ENCODE results near the gene RBPJL. TPM values are rescaled to one million over a fixed set of nuclear protein-coding genes. Genes with fewer than 3 reads are reported as not detected.

The RBPJL gene
- total and polyA plus RNA-seq, 2 of the 13 experiments (the other 11 are each of a cell fraction or from before 2014, with no cell fraction given), result not detected

GRCh38 chr20:45366192-45366591 is 59.6 kb downstream of the RBPJL start (continued):
- TF ChIP-seq EZH2 (conservative IDR thresholded peaks at IDR 0.05; ENCODE audit: low read depth, low read length) (no peak), IRX3 (CRISPR knock-in tag; IDR thresholded peaks at IDR 0.05; ENCODE audit: borderline replicate concordance, low read depth) (no peak), IKZF1 (IDR thresholded peaks at IDR 0.05) (no peak), AHR (CRISPR knock-in tag; IDR thresholded peaks at IDR 0.05) (no peak), XBP1 (CRISPR knock-in tag; IDR thresholded peaks at IDR 0.05) (no peak)

DNA sequence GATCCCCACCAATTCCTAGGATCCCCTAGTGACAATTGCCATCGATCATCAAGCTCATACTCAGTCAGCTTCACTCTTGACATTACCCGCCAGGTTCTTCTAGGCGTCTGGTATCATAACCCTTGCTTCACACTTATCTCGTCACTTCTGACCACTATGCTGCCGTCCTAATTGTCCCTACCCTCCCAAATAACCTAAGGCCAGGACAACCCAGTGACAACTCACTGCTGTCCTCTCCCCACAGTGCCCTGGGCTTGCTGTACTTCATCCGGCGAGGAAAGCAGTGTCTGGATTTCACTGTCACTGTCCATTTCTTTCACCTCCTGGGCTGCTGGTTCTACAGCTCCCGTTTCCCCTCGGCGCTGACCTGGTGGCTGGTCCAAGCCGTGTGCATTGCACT is 60.0 kb downstream of the RBPJL start:
- WGBS (ENCODE audit: low lambda C conversion rate), result 92% methylated on average over 11 of the region's 11 CpGs
- in situ Hi-C loops (cut with HindIII; ENCODE audit: extremely low pct_ligation_motif_present, low pct_unique_long_range_greater_than_20kb), result no loop called here
- TF ChIP-seq EZH2 (conservative IDR thresholded peaks at IDR 0.05; ENCODE audit: low read depth, low read length) (no peak), SNRNP70 (IDR thresholded peaks at IDR 0.05; ENCODE audit: low read depth, low read length) (no peak), ZNF121 (CRISPR knock-in tag; IDR thresholded peaks at IDR 0.05) (no peak), ZNF709 (CRISPR knock-in tag; IDR thresholded peaks at IDR 0.05) (no peak), PRDM4 (CRISPR knock-in tag; IDR thresholded peaks at IDR 0.05; ENCODE audit: borderline replicate concordance) (no peak), FOXP4 (CRISPR knock-in tag; IDR thresholded peaks at IDR 0.05) (no peak), ZSCAN25 (CRISPR knock-in tag; IDR thresholded peaks at IDR 0.05) (no peak), MBD4 (IDR thresholded peaks at IDR 0.05; ENCODE audit: borderline replicate concordance, low read length) (no peak), PRDM15 (CRISPR knock-in tag; IDR thresholded peaks at IDR 0.05) (no peak), MYNN (CRISPR knock-in tag; IDR thresholded peaks at IDR 0.05; ENCODE audit: low read depth) (no peak), ZNF780A (CRISPR knock-in tag; IDR thresholded peaks at IDR 0.05) (no peak), NR3C1 (CRISPR knock-in tag; IDR thresholded peaks at IDR 0.05) (no peak)
- Histone ChIP-seq H2AFZ (ENCODE audit: low read length) (no peak overlapping the region), H3K9me3 (ENCODE audit: low read length) (no peaks in the 10 kb centered on the region), H3K36me3 (replicated peaks in 1 of 2; ENCODE audit: control insufficient read depth in 1 of 2, insufficient read depth in 2 of 2, low read length in 2 of 2) (peaks cover 20 to 32% of the 10 kb centered on the region in 2 experiments), H4K20me1 (ENCODE audit: insufficient read depth, low read length) (peaks cover 5% of the 10 kb centered on the region; the same call in 1 of the 2 replicates), H3K4me2 (ENCODE audit: low read depth, low read length) (no peak overlapping the region), H3K27me3 (ENCODE audit: control insufficient read depth in 1 of 2, insufficient read depth in 2 of 2, low read length in 2 of 2) (no peaks in the 10 kb centered on the region; a peak in 1 of 5 replicates), H3K9ac (ENCODE audit: insufficient read depth, low read depth, low read length) (no peak overlapping the region), H3K4me1 (ENCODE audit: insufficient read depth, low read length) (peaks cover 39% of the 10 kb centered on the region), H3K79me2 (ENCODE audit: insufficient read depth, low read length) (peaks cover 13% of the 10 kb centered on the region), H3K27ac (ENCODE audit: extremely low read length, insufficient read depth, low read length) (no peak overlapping the region), H3K4me3 (replicated peaks in 1 of 3; ENCODE audit: insufficient read depth in 1 of 3, low read depth in 2 of 3, low read length in 3 of 3) (no peak overlapping the region)
- POLR2A ChIA-PET, result interaction anchor here (2.0 to 29.5 kb wide), 2 partner anchors 23 to 44 kb away, joined by 5 to 1422 read pairs; partner anchors contain the start of gene SDC4
- FAIRE-seq (no peak), DNase-seq (ENCODE audit: low spot score) (no peak), ATAC-seq (no peak)
- no TSS peak for BruUV-seq (replicated peaks)
- CTCF ChIA-PET (ENCODE audit: low intra/inter-chr PET ratio, low total read pairs), result no interaction called here
- intact Hi-C loops (cut with micrococcal nuclease; ENCODE audit: unreplicated experiment), result no loop called here

All from HepG2 (cell line).